ENCODE data around the gene THEMIS2. TPM values are rescaled to one million over a fixed set of nuclear protein-coding genes. Genes with fewer than 3 reads are reported as not detected.

The THEMIS2 gene
- total RNA-seq, 6 experiments from 2014 or later = 3.3 to 14.3 (median 7.6) TPM

GRCh38 chr1:27891196-27891889 lies 19.0 kb downstream of the THEMIS2 start:
- Histone ChIP-seq H3K4me1 (no peaks in the 10 kb centered on the region), H3K9me3 (no peaks in the 10 kb centered on the region), H3K27ac (peak overlapping the region; percentile 33 to 48 (median 47)), H3K36me3 (peaks cover 0 to 60% (median 23%) of the 10 kb centered on the region in 4 donors), H3K4me3 (no peak overlapping the region), H3K27me3 (no peaks in the 10 kb centered on the region)
- 40% methylated on average over 6 of the region's 7 CpGs for WGBS (ENCODE audit: insufficient coverage, low coverage, low lambda C conversion rate, missing lambda C conversion rate)
- intact Hi-C loops (cut with DNase I) = no loop called here
- DNase-seq (no peak), ATAC-seq (peak; percentile 56 to 66 (median 60))
- TF ChIP-seq POLR2A (IDR thresholded peaks at IDR 0.05) (no peak), CTCF (IDR thresholded peaks at IDR 0.05) (peak in 1 of 4 donors; percentile 8)

GRCh38 chr1:27894521-27894920 lies 22.2 kb downstream of the THEMIS2 start:
- H3K4me1 ChIP-seq = no peaks in the 10 kb centered on the region
- H3K9me3 ChIP-seq = no peaks in the 10 kb centered on the region
- H3K27me3 ChIP-seq = no peaks in the 10 kb centered on the region
- ATAC-seq (no peak), DNase-seq (no peak)
- H3K36me3 ChIP-seq = peaks cover 0 to 58% (median 25%) of the 10 kb centered on the region in 4 donors
- no peak overlapping the region for H3K27ac ChIP-seq
- no peak overlapping the region for H3K4me3 ChIP-seq
- intact Hi-C loops (cut with DNase I) = no loop called here
- 76% methylated on average over 3 of the region's 3 CpGs for WGBS (ENCODE audit: insufficient coverage, low coverage, low lambda C conversion rate, missing lambda C conversion rate)
- TF ChIP-seq CTCF (IDR thresholded peaks at IDR 0.05) (no peak), POLR2A (IDR thresholded peaks at IDR 0.05) (no peak)

GRCh38 chr1:27906759-27907158 lies 34.4 kb downstream of the THEMIS2 start:
- no peaks in the 10 kb centered on the region for H3K27me3 ChIP-seq
- no peaks in the 10 kb centered on the region for H3K9me3 ChIP-seq
- DNase-seq (no peak), ATAC-seq (no peak)
- H3K4me3 ChIP-seq = no peak overlapping the region
- 89% methylated on average over 2 of the region's 2 CpGs for whole genome bisulfite sequencing (ENCODE audit: insufficient coverage, low coverage, low lambda C conversion rate, missing lambda C conversion rate)
- intact Hi-C loops (cut with DNase I) = no loop called here
- H3K36me3 ChIP-seq = peaks cover 0 to 57% (median 14%) of the 10 kb centered on the region in 4 donors
- TF ChIP-seq POLR2A (IDR thresholded peaks at IDR 0.05) (no peak), CTCF (IDR thresholded peaks at IDR 0.05) (no peak)
- H3K27ac ChIP-seq = no peak overlapping the region
- H3K4me1 ChIP-seq = peaks cover 0 to 12% (median 0%) of the 10 kb centered on the region in 4 donors

GRCh38 chr1:27912429-27912828 lies 40.1 kb downstream of the THEMIS2 start:
- ATAC-seq (no peak), DNase-seq (no peak)
- no peak for TF ChIP-seq POLR2A (IDR thresholded peaks at IDR 0.05)
- no peak for TF ChIP-seq CTCF (IDR thresholded peaks at IDR 0.05)
- no peaks in the 10 kb centered on the region for H3K27me3 ChIP-seq
- H3K9me3 ChIP-seq = no peaks in the 10 kb centered on the region
- peaks cover 0 to 20% (median 3%) of the 10 kb centered on the region in 4 donors for H3K36me3 ChIP-seq
- no CpG with 5 or more reads among the region's 1 CpG for WGBS (ENCODE audit: insufficient coverage, low coverage, low lambda C conversion rate, missing lambda C conversion rate)
- H3K4me1 ChIP-seq = peaks cover 0 to 6% (median 0%) of the 10 kb centered on the region in 4 donors
- H3K27ac ChIP-seq = no peak overlapping the region
- no peak overlapping the region for H3K4me3 ChIP-seq
- intact Hi-C loops (cut with DNase I) = no loop called here

Data from right lobe of liver (tissue), 6 donors.